Effector CD8-positive, alpha-beta T cell (primary cell): ENCODE measurements around the gene JAKMIP2.
"Not testable (repeated sequence)": the region's sequence is repeated elsewhere in the genome, so short reads cannot be mapped to it uniquely, and the experiment has no call there.

Source experiments
- DNase-seq: peaks from one replicate; lab custom pipeline; 2025; lab: John Stamatoyannopoulos, UW

Gene JAKMIP2

GRCh38 chr5:147746986-147747385, 35.5 kb downstream of the JAKMIP2 start:
- no peak for DNase-seq

DNA sequence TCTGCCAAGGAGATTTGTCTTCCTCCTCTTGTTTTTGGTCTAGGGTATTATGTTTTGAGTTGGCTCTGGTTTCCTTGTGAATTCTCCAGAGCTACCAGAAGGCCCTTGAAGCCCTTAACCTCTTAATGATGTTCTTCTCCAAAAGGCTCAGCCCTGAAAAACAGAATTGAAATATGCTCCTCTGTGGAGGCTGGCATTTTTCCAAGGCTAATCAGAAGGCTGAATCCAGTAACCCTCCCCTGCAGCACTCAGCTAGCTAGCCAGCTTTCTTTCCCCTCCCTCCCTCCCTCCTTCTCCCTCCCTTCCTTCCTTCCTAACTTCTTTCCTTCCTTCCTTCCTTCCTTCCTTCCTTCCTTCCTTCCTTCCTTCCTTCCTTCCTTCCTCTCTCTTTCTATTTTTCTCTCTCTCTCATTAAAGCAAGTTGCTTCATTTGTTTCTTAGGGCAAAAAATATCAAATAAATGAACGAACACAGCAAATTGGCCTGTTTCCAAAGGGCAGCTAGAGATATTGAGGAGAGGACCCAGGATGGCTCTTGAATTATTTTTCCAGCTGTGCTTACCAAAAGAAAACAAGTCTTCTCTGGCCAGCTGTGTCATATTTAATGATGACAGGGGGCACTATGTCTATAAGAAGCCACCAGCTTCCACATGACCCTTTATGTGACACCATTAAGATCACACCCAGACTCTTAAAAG, 38.7 kb downstream of the JAKMIP2 start:
- no peak for DNase-seq

DNA sequence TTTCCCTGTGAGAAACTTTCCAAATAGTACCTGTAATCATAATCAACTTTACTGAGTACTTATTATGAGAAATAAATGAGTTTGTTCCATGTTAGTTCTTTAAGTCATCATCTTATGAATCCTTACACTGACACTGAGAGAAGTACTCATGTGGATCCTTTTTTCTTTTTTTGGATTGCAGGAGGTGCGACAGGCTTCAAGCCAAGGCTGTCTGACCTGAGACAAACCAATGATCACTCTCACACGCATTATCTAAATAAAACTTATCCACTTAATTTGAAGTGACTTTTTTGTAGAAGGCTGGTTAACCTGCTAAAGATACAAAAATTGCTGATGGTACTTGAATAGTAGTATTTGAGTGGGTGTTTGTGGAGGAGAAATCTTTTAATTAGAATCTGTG, 39.5 kb downstream of the JAKMIP2 start:
- DNase-seq = no peak

DNA sequence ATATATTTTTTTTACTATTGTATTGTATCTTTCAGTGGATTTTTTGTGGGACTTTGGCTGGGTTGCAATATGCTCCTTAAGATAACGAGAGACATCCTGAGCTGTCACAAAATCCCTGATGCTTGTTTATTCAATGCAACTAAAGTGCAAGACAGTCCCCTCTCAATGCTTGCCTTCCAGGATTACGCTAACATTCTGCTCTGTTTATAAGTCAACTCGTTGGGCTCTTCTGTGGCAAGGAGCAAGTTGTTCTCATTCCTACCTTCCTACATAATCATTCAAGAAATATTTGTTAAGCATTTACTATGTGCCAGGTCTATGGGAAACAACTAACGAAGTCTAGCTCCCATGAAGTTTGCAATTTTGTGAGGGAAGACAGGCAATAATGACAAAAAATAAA, 40.4 kb downstream of the JAKMIP2 start:
- no peak for DNase-seq

DNA sequence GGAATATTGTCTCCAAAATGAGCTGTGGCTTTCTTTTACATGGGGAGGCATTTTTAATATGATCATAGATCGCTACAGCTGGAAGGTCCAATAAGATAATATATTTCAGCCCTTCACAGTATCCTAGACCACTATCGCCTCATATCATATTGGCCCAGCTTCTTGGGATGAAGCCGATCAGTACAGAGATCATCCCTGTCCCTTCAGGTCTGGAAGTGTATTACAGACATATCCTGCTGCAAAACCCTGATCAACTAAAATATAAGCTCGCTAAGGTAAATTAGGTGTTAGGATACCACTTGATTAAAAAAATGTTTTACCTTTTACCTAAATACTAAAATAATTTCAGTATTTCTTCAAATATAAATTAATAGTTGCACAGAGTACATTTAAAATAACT, 41.7 kb downstream of the JAKMIP2 start:
- DNase-seq = no peak

DNA sequence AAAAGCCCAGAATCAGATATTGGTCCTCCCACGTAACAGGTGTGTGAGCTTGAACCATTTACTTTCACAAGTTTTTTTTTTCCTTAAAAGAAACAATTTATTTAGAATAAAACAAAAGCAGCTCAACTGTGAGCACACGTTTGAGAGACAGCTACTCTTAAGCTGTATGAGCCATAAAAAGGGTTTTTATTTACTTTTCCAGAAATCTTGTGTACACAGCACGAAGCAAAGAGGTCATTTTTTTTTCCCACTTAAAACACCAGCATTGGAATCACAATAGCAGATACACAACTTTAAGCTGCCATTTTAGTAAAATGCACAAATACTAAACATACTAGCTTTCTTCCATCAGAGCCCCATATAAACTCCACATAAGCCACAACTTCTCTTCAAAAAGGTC, 44.6 kb downstream of the JAKMIP2 start:
- no peak for DNase-seq

GRCh38 chr5:147735621-147736125, 46.9 kb downstream of the JAKMIP2 start:
- DNase-seq = no peak

DNA sequence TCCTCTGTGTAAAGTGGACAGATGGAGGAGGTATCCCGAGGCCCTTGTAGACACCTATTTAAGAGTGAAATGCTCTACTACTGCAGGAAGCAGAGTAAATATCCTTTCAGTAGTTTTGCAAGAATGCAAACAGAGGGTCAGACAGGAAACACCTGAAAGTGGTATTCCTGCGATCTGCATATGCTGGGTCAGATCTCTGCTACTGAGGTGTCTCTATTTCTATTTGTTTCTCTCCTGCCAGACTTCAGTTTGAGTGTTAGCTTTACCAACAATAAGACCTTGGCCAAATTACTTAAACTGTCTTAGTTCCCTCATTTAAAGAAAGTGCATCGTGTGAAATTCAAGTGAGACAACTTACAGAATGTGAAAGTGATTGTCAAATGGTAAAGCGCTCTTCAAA, 47.6 kb downstream of the JAKMIP2 start:
- DNase-seq = no peak

- DNase-seq = no peak
Observed at GRCh38 chr5:147733075-147733474, 49.5 kb downstream of the JAKMIP2 start.

- DNase-seq = no peak
Observed at GRCh38 chr5:147732291-147732883, 50.1 kb downstream of the JAKMIP2 start.

DNA sequence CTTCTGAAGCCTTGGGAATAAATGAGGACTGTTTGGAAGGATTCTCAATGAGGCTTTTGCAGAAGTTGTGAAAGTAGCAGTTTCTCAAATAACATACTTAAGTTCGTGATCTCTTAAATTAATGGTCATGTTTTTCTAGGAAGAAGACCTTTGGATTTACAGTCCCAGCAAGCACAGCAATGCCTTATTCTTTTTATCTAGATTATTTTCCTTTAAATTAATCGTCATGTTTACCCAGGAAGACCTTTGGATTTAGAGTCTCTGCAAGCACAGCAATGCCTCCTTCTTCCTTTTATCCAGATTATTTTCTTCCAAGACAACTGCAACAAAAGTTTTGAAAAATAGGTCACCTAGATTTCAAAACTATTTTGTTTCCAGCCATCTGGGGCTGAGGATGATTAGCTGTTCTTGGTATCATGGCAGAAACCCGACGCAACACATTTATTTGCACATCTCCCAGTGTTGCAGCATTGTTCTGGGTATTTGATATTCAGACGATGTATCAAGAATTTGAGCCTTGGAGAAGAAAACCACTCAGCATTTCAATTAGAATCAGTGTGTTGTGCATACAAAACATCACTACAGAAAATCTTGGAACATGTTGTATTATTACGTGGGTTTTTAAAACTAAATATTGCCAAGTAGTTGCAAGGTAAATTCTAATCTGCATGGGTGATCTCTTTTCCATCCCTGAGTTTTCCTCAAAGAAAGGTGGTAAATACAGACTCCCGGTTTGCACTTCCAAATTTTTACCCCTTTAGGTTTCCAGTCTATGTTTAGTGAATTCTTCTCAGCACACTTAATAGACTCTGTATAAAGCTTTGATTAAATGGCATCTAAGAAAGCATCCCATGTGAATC, 50.9 kb downstream of the JAKMIP2 start:
- DNase-seq = no peak

- no peak for DNase-seq
Observed at GRCh38 chr5:147727200-147727599, 55.3 kb downstream of the JAKMIP2 start.

DNA sequence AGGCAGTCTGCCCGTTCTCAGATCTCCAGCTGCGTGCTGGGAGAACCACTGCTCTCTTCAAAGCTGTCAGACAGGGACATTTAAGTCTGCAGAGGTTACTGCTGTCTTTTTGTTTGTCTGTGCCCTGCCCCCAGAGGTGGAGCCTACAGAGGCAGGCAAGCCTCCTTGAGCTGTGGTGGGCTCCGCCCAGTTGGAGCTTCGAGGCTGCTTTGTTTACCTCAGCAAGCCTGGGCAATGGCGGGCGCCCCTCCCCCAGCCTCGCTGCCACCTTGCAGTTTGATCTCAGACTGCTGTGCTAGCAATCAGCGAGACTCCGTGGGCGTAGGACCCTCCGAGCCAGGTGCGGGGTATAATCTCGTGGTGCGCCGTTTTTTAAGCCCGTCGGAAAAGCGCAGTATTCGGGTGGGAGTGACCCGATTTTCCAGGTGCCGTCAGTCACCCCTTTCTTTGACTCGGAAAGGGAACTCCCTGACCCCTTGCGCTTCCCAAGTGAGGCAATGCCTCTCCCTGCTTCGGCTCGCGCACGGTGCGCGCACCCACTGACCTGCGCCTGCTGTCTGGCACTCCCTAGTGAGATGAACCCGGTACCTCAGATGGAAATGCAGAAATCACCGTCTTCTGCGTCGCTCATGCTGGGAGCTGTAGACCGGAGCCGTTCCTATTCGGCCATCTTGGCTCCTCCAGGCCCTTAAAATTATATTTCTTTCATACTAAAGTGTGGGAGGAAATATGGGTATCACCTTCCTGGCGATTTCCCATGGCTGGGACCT, 61.2 kb downstream of the JAKMIP2 start:
- DNase-seq = not testable (repeated sequence)

DNA sequence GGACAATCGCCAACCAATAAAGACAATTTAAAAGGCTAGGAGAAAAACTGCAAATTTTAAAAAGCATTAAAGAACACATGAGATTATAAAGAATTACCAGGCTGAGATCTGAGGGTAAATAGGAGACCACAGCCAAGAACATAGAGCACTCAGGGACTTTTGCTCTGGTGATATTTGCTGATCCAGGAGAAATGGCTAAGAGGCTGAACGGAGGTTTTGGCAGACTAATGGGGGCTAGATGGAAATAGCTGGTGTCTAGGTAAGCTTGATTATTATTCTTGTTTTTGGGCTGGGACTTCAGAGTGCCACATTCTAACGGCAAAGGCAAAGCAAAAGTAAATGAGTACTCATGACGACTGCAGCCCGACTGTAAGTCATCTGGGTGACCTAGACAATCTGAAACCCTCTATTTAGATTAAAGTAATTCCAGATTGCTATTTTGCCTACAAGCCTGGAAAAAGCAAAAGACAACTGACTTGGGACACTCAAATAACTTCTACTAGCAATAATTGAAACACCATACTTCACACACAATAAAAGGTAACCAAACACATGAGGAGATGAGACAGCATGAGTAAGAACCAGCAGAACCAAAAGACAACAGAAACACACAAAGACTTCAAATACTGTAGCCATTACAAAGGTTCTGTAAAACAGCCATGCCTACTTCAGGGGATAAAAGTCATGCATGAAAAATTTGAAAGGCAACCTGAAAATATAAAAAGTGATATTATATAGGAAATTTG, 68.8 kb downstream of the JAKMIP2 start:
- DNase-seq = no peak

DNA sequence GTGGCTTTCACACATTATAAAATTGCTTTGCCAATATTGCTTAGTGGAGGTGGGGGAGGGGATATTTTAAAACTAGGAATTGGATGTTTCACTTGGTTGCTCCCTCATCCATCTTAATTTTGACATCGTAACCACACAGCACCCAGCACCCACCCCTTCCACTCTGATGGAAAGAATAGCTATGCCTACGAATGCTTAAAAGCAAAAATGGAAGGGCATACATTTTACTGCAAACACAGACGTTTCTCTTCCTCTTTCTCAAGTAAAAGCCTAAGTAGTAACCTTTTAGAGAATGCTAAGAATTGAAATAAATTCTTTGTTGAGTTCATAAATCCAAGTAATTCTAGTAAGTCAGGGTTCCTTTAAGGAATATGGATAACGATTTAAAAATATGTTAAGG, 69.9 kb downstream of the JAKMIP2 start:
- DNase-seq = no peak

DNA sequence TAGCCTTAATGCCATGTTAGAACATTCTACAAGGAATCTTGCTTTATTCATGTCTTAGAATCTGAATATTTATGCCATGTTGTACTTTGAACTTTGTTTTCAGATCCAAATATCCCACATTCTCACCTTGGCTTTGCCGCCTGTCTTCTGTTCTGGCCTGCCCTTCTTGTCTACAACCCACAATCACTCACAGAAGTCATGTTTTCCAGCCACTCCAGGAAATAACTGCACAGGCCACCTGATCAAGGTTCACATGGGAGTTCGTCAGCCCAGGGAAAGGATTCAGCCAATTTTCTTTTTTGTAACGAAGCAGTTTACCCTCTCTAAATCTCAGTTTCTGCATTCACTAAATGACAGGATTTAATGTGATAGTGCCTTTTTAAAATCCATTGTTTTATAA, 70.5 kb downstream of the JAKMIP2 start:
- DNase-seq = no peak

DNA sequence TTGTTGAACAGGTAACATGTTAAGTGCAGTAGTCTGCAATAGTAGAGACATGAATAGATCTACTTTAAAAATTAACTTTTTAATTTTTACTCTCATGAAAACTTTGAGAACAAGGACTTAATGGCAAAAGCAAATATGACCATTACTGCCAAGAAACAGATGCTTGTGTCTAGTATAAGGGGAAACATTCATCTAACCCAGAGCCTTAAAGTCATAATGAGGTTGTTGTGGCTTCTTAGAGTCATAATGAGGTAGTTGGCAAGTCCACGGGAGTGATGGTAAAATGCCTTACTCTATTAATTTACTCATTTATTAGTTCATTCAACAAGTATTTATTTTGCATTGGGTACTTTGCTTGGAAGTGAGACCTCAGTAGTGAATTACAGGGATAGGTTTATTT, 71.5 kb downstream of the JAKMIP2 start:
- DNase-seq = no peak

DNA sequence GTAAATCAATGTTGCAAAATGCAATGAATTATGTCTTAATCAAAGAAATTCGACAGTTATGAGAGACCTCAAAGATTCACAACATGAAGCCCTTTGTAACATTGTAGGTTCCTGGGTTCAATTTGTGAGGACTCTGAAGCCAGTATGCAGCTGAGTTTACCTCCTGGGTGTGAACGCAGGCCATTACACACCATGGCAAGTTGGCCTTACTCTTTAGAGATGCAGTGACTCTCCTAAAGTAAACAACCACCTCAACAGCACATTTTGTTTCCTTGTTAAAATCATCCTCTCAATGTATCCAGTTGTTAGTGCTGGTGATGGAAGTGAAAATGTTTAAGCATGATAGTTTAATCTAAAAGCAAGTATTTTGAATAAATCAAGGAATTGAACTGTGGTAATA, 73.8 kb downstream of the JAKMIP2 start:
- no peak for DNase-seq

- DNase-seq = no peak
Observed at GRCh38 chr5:147704544-147704943, 78.0 kb downstream of the JAKMIP2 start.

GRCh38 chr5:147701468-147701867, 81.1 kb downstream of the JAKMIP2 start:
- DNase-seq = no peak

DNA sequence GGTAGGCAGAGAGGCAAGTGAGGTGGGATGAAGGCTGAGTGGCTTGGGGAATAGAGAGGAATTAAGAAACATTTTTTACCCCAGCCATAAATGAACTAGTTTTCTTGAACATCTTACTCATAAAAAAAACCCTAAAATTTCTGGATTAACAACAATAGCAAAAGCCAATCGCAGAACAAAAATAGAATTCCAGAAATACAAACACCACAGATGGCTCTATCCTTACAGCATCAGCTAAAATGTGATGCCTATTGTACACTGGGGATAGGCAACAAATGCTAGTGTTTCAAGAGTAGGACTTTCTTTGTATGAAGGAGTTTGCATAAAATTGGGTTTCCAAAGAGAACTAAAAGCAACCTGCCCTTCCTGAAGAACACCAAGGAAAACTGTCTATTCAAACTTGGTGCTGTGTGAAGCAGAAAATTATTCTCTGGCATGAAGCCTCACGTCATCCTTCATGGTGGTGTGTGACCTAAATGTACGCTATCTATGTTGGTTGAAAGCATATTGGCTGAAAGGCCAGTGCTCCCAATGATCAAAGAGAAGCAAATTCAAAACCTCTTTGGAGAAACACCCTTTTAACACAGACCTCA, 82.9 kb downstream of the JAKMIP2 start:
- no peak for DNase-seq
